H1 (cell line): ENCODE measurements around the gene PRX. TPM values are rescaled to one million over a fixed set of nuclear protein-coding genes. Genes with fewer than 3 reads are reported as not detected.

Source experiments
- CTCF ChIA-PET: fragments of 300-600 bp; sonication (Branson Sonifier 250); formaldehyde crosslinking; loops from one replicate; lab custom pipeline; 2021; ENCODE audit not compliant: partially characterized antibody; lab: Charles Lee
- POLR2A ChIA-PET: fragments of 300-600 bp; sonication (Branson Sonifier 250); formaldehyde crosslinking; loops from one replicate; lab custom pipeline; 2021; ENCODE audit warnings: inconsistent platforms; ENCODE audit not compliant: partially characterized antibody; lab: Charles Lee
- DNase-seq, 2 experiments: peaks; one replicate each; pipeline versions ENCODE4 v3.0.0 to v3.0.0-alpha.2; 2010 to 2022; ENCODE audit warnings: low spot score in 2 of 2, low read depth in 1 of 2, mixed read lengths in 1 of 2
- FAIRE-seq: peaks from 2 replicates; lab custom pipeline; 2011; peaks lifted over from hg19 to GRCh38; lab: Jason Lieb, UNC
- H2AFZ ChIP-seq: 2 replicates; pipeline ENCODE4 v1.8.1; 2012; ENCODE audit warnings: low read length, inconsistent platforms
- H2AK5ac ChIP-seq: 2 replicates; pipeline ENCODE4 v1.6.1; 2013; ENCODE audit warnings: low read depth, low read length
- H2BK120ac ChIP-seq: replicated peaks from 2 replicates; pipeline ENCODE3; 2013; ENCODE audit warnings: low read depth, low read length, inconsistent platforms
- H2BK12ac ChIP-seq: 2 replicates; pipeline ENCODE4 v1.6.1; 2013; ENCODE audit warnings: low read depth, low read length
- H2BK15ac ChIP-seq: 2 replicates; pipeline ENCODE4 v1.6.1; 2013; ENCODE audit warnings: low read length
- H2BK20ac ChIP-seq: 2 replicates; pipeline ENCODE4 v1.6.1; 2013; ENCODE audit warnings: low read length
- H2BK5ac ChIP-seq: 2 replicates; pipeline ENCODE4 v1.6.1; 2013; ENCODE audit warnings: low read depth, low read length
- H3K14ac ChIP-seq: 2 replicates; pipeline ENCODE4 v1.6.1; 2013; ENCODE audit warnings: inconsistent platforms; ENCODE audit not compliant: insufficient read length
- H3K18ac ChIP-seq: 2 replicates; pipeline ENCODE4 v1.6.1; 2013; ENCODE audit warnings: low read length; ENCODE audit errors: extremely low read depth
- H3K23ac ChIP-seq: 2 replicates; pipeline ENCODE4 v1.6.1; 2013; ENCODE audit warnings: inconsistent platforms; ENCODE audit not compliant: insufficient read length
- H3K23me2 ChIP-seq: 2 replicates; pipeline ENCODE4 v1.6.1; 2013; ENCODE audit warnings: low read depth, low read length
- H3K27ac ChIP-seq: 2 replicates; pipeline ENCODE4 v1.6.1; 2011; ENCODE audit warnings: low read depth, low read length, inconsistent platforms
- H3K27me3 ChIP-seq, 4 experiments: replicated peaks in 1 of 4; 1 replicate in 1 of 4; 2 replicates in 3 of 4; pipeline versions ENCODE4 v1.6.1 to v1.8.1; 2011 to 2013; ENCODE audit warnings: low read length in 3 of 4, mild to moderate bottlenecking in 3 of 4, inconsistent platforms in 2 of 4, mixed read lengths in 2 of 4, moderate library complexity in 1 of 4; ENCODE audit not compliant: control insufficient read depth in 3 of 4, insufficient read depth in 3 of 4; ENCODE audit errors: extremely low read depth in 1 of 4
- H3K36me3 ChIP-seq, 4 experiments: 2 replicates each; pipeline versions ENCODE4 v1.6.1 to v1.8.1; 2011 to 2013; ENCODE audit warnings: mild to moderate bottlenecking in 4 of 4, low read length in 3 of 4, moderate library complexity in 2 of 4, control low read depth in 1 of 4, inconsistent platforms in 1 of 4; ENCODE audit not compliant: insufficient read depth in 4 of 4, control insufficient read depth in 2 of 4
- H3K4ac ChIP-seq: replicated peaks from 2 replicates; pipeline ENCODE3; 2013; ENCODE audit warnings: low read length, low read depth, mixed read lengths, inconsistent platforms; ENCODE audit not compliant: insufficient read length
- H3K4me1 ChIP-seq, 4 experiments: replicated peaks in 1 of 4; 1 replicate in 1 of 4; 2 replicates in 3 of 4; pipeline versions ENCODE4 v1.6.1 to v1.8.1; 2011 to 2013; ENCODE audit warnings: low read length in 3 of 4, inconsistent platforms in 2 of 4, mixed read lengths in 1 of 4; ENCODE audit not compliant: insufficient read depth in 4 of 4, control insufficient read depth in 3 of 4
- H3K4me2 ChIP-seq, 2 experiments: 2 replicates each; pipeline versions ENCODE4 v1.6.1 to v1.8.1; 2011 to 2013; ENCODE audit warnings: low read depth in 2 of 2, low read length in 2 of 2, control low read depth in 1 of 2, inconsistent platforms in 1 of 2, mild to moderate bottlenecking in 1 of 2; ENCODE audit not compliant: insufficient read depth in 1 of 2
- H3K4me3 ChIP-seq, 4 experiments: fragments of 200-600, 300-600 bp in 1 of 4; sonication (generic), shearing (Covaris generic), sonication (Bioruptor Twin) in 1 of 4; 2 replicates each; pipeline versions ENCODE4 v1.5.1 to v1.8.1; 2011 to 2016; ENCODE audit warnings: low read length in 4 of 4, low read depth in 3 of 4, control low read depth in 2 of 4, inconsistent platforms in 2 of 4, mild to moderate bottlenecking in 2 of 4, mixed read lengths in 1 of 4, moderate library complexity in 1 of 4; ENCODE audit not compliant: insufficient read depth in 2 of 4; ENCODE audit errors: extremely low read depth in 1 of 4
- H3K56ac ChIP-seq: replicated peaks from 2 replicates; pipeline ENCODE3; 2013; ENCODE audit warnings: low read depth, mild to moderate bottlenecking, mixed read lengths, low read length, inconsistent platforms; ENCODE audit not compliant: insufficient read length
- H3K79me1 ChIP-seq: 2 replicates; pipeline ENCODE4 v1.6.1; 2013; ENCODE audit warnings: low read depth, low read length, control low read depth
- H3K79me2 ChIP-seq, 2 experiments: 2 replicates each; pipeline versions ENCODE4 v1.6.1 to v1.8.1; 2012 to 2013; ENCODE audit warnings: low read length in 2 of 2, mild to moderate bottlenecking in 2 of 2, inconsistent platforms in 1 of 2; ENCODE audit not compliant: insufficient read depth in 2 of 2, control insufficient read depth in 1 of 2
- H3K9ac ChIP-seq, 4 experiments: replicated peaks in 1 of 4; 1 replicate in 1 of 4; 2 replicates in 3 of 4; pipeline versions ENCODE4 v1.6.1 to v1.8.1; 2011 to 2013; ENCODE audit warnings: low read depth in 3 of 4, low read length in 3 of 4, control low read depth in 2 of 4, mild to moderate bottlenecking in 2 of 4, moderate library complexity in 2 of 4, inconsistent platforms in 1 of 4; ENCODE audit errors: extremely low read depth in 1 of 4
- H3K9me3 ChIP-seq, 2 experiments: 2 replicates each; pipeline versions ENCODE4 v1.6.1 to v1.8.1; 2012 to 2013; ENCODE audit warnings: mild to moderate bottlenecking in 2 of 2, moderate library complexity in 2 of 2, control low read depth in 1 of 2, inconsistent platforms in 1 of 2, low read depth in 1 of 2, low read length in 1 of 2, mixed read lengths in 1 of 2; ENCODE audit not compliant: insufficient read depth in 2 of 2
- H4K20me1 ChIP-seq, 2 experiments: replicated peaks in 1 of 2; 2 replicates each; pipeline versions ENCODE3 to v1.8.1; 2011 to 2013; ENCODE audit warnings: inconsistent platforms in 2 of 2, low read length in 2 of 2, mild to moderate bottlenecking in 1 of 2; ENCODE audit not compliant: insufficient read depth in 2 of 2, control insufficient read depth in 1 of 2
- H4K5ac ChIP-seq: 2 replicates; pipeline ENCODE4 v1.6.1; 2013; ENCODE audit warnings: low read length, low read depth, mixed read lengths, inconsistent platforms; ENCODE audit not compliant: insufficient read length
- H4K8ac ChIP-seq: 2 replicates; pipeline ENCODE4 v1.8.0; 2013; ENCODE audit warnings: mild to moderate bottlenecking, moderate library complexity, low read length, inconsistent platforms; ENCODE audit not compliant: insufficient read depth; ENCODE audit errors: extremely low read depth
- H4K91ac ChIP-seq: replicated peaks from 2 replicates; pipeline ENCODE3; 2013; ENCODE audit warnings: low read length, mixed read lengths, inconsistent platforms; ENCODE audit not compliant: insufficient read length
- ATF3 ChIP-seq: IDR thresholded peaks from 2 replicates; pipeline ENCODE4 v1.6.1; 2011; ENCODE audit warnings: low read depth, mild to moderate bottlenecking, low read length; ENCODE audit not compliant: insufficient read depth
- BRCA1 ChIP-seq: IDR thresholded peaks from 2 replicates; pipeline ENCODE4 v1.6.1; 2012; ENCODE audit warnings: low read depth, low read length, improper control_type of control experiment
- CBX8 ChIP-seq: fragments of 300-800, 300-1000 bp; sonication (generic); IDR thresholded peaks from 2 replicates; pipeline ENCODE4 v1.7.1; 2016; ENCODE audit warnings: low read depth, low read length, borderline replicate concordance
- CEBPB ChIP-seq: IDR thresholded peaks from 2 replicates; pipeline ENCODE4 v1.6.1; 2012; ENCODE audit warnings: low read depth, low read length
- JUN ChIP-seq: IDR thresholded peaks from 2 replicates; pipeline ENCODE4 v1.6.1; 2011; ENCODE audit warnings: low read depth, mild to moderate bottlenecking, improper control_type of control experiment, low read length
- SUZ12 ChIP-seq: fragments of 200-600 bp; sonication (generic); IDR thresholded peaks from 2 replicates; pipeline ENCODE4 v1.6.1; 2012; ENCODE audit warnings: mild to moderate bottlenecking, inconsistent platforms, low read length, moderate library complexity, mixed read lengths
- WGBS, 2 experiments: shearing (Covaris generic) in 1 of 2; methylation state at CpG; one replicate each; pipeline versions ENCODE4 v1.1.6 to v1.1.7; 2013 to 2015; ENCODE audit warnings: low lambda C conversion rate in 2 of 2, mixed read lengths in 2 of 2, inconsistent platforms in 1 of 2, low coverage in 1 of 2, missing lambda C conversion rate in 1 of 2; ENCODE audit not compliant: insufficient replicate concordance in 2 of 2, insufficient coverage in 1 of 2, insufficient read length in 1 of 2; ENCODE audit errors: extremely low coverage in 1 of 2, missing lambda C conversion rate in 1 of 2; 5-methylcytosine and 5-hydroxymethylcytosine counted together
- polyA plus RNA-seq, 7 experiments: library from polyadenylated mRNA; depleted of rRNA in 3 of 7; stranded (reverse) in 5 of 7; unstranded in 2 of 7; fragments of >200 nt in 5 of 7; fragments of 200-250 nt in 2 of 7; gene quantifications; 1 replicate in 5 of 7; 2 replicates in 1 of 7; 4 replicates in 1 of 7; pipeline versions ENCODE4 v1.2.1 to v1.2.3, GENCODE V29; 2011 to 2013; ENCODE audit warnings: missing spikeins in 2 of 7, mixed read lengths in 2 of 7
- total RNA-seq: library from RNA; stranded (reverse); fragmentation: NEBNext Ultra II Directional; extraction: Animal tissue kit (Norgen Biotek cat#: 25700); gene quantifications from 2 replicates; pipeline ENCODE4 v1.2.1, GENCODE V29; 2021

Gene PRX
- total and polyA plus RNA-seq, 2 of the 8 experiments (the other 6 are each of a cell fraction or from before 2014, with no cell fraction given), result 2.8 to 5.8 TPM

- no peak overlapping the region for H3K14ac ChIP-seq
- H4K91ac ChIP-seq, result no peak overlapping the region
- no peak overlapping the region for H3K4me3 ChIP-seq
- peaks cover 6 to 20% (median 12%) of the 10 kb centered on the region in 4 experiments; a peak in 7 of 8 replicates for H3K36me3 ChIP-seq
- H3K23ac ChIP-seq, result no peak overlapping the region
- no peaks in the 10 kb centered on the region for H3K79me2 ChIP-seq
- H2BK12ac ChIP-seq, result no peak overlapping the region; the same call in 1 of the 2 replicates
- ChIA-PET CTCF (interaction anchor here (1.6 to 4.2 kb wide), 4 partner anchors 9 to 74 kb away, joined by 5 to 19 read pairs (median 10); no protein-coding TSS in a partner anchor), POLR2A (interaction anchor here (0.7 to 4.1 kb wide), 9 partner anchors 9 to 48 kb away, joined by 3 to 25 read pairs (median 4); no protein-coding TSS in a partner anchor)
- H4K8ac ChIP-seq, result no peak overlapping the region
- no peaks in the 10 kb centered on the region for H3K79me1 ChIP-seq
- no peak overlapping the region for H2BK15ac ChIP-seq
- H3K4ac ChIP-seq, result no peak overlapping the region
- no peak for TF ChIP-seq ATF3
- TF ChIP-seq CBX8, result no peak
- no peak for TF ChIP-seq CEBPB
- no peak for TF ChIP-seq JUN
- TF ChIP-seq BRCA1, result no peak
- TF ChIP-seq SUZ12, result no peak
- no peak overlapping the region for H2AK5ac ChIP-seq
- WGBS, 2 experiments, result 90% methylated on average over 10 of the region's 11 CpGs; no CpG with 5 or more reads in 1 of the 2 experiments
- H3K4me2 ChIP-seq, result no peak overlapping the region
- no peak overlapping the region for H2BK120ac ChIP-seq
- no peak overlapping the region for H3K56ac ChIP-seq
- H2BK20ac ChIP-seq, result no peak overlapping the region
- no peak overlapping the region for H3K18ac ChIP-seq
- H2BK5ac ChIP-seq, result no peak overlapping the region
- no peak overlapping the region for H3K9ac ChIP-seq
- H3K27ac ChIP-seq, result no peak overlapping the region
- no peaks in the 10 kb centered on the region for H3K9me3 ChIP-seq
- DNase-seq (no peak), FAIRE-seq (no peak)
- H4K5ac ChIP-seq, result no peak overlapping the region
- H2AFZ ChIP-seq, result no peak overlapping the region
- no peaks in the 10 kb centered on the region for H3K27me3 ChIP-seq
- H4K20me1 ChIP-seq, result peaks cover 0 to 12% of the 10 kb centered on the region in 2 experiments
- peaks cover 0 to 4% (median 0%) of the 10 kb centered on the region in 4 experiments; a peak in 2 of 7 replicates for H3K4me1 ChIP-seq
- no peaks in the 10 kb centered on the region for H3K23me2 ChIP-seq
These were observed 33.6 kb downstream of the PRX start for GRCh38 chr19:40379446-40380198.
